ENCODE data around the gene SORBS2.
A peak's percentile ranks its signal among the peaks of the same experiment; 100 is the strongest.
"Not testable (repeated sequence)": the region's sequence is repeated elsewhere in the genome, so short reads cannot be mapped to it uniquely, and the experiment has no call there.

The SORBS2 gene

DNA sequence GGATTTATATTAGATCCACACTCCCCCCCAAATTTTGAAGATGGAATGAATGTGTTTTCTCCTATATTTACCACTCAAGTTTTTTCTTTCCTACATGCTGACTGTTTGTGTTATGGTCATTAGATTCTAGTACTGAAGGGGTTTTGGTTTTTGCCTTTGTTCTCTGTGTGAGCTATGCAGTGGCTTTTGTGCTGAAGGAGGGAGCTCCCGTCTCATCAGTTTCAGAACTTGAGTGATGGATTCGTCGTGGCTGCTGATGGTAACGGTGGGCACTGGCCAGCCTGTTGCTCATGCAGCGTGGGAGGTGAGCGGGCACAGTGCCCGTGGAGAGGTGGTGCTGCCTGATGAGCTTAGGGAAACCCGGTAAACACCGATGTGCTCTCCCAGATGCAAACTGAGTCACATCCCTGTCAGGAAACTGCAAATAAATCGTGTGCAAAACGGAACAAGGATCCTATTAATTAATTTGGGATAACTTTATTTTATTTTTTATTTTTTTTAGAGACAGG, 101.5 kb downstream of the SORBS2 start:
- DNase-seq (ENCODE audit: low read depth) = peak; percentile 78
- no peak overlapping the region for H3K4me3 ChIP-seq (ENCODE audit: control insufficient read depth, low read depth, low read length)
- TF ChIP-seq, protein P1, sequence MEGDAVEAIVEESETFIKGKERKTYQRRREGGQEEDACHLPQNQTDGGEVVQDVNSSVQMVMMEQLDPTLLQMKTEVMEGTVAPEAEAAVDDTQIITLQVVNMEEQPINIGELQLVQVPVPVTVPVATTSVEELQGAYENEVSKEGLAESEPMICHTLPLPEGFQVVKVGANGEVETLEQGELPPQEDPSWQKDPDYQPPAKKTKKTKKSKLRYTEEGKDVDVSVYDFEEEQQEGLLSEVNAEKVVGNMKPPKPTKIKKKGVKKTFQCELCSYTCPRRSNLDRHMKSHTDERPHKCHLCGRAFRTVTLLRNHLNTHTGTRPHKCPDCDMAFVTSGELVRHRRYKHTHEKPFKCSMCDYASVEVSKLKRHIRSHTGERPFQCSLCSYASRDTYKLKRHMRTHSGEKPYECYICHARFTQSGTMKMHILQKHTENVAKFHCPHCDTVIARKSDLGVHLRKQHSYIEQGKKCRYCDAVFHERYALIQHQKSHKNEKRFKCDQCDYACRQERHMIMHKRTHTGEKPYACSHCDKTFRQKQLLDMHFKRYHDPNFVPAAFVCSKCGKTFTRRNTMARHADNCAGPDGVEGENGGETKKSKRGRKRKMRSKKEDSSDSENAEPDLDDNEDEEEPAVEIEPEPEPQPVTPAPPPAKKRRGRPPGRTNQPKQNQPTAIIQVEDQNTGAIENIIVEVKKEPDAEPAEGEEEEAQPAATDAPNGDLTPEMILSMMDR (conservative IDR thresholded peaks at IDR 0.05; ENCODE audit: control insufficient read depth, insufficient read depth, low read depth, low read length) = no peak

DNA sequence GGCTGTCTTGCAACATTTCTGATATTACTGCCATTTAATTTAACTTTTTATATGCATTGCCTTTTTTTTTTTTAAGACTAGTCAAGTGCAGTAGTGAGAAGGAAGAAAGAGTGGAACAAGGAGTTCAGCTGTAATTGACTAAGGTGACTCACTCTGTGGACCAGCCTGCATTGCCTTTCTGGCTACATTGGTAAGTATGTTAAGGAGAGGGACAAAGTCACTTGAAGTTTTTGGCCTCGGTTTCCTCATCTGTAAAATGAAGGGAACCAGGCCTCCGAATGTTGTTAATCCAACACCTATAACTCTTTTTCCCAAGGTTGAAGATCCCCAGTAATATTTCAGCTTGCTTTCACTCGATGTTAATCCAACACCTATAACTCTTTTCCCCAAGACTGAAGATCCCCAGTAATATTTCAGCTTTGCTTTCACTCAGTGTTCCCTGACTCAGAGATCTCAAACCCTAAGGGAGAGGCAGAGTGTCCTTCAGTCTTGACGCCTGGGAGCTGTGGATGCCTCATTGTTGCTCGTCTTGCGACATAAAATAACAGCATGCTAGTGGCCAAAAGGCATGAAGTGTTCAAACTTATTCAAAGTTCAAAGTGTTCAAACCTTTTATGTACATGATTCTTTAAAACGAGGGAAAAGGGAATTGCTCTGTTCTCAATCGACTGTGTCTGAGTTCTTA, 102.0 kb downstream of the SORBS2 start:
- DNase-seq (ENCODE audit: low read depth) = peak; percentile 92
- TF ChIP-seq, protein P1 (conservative IDR thresholded peaks at IDR 0.05; ENCODE audit: control insufficient read depth, insufficient read depth, low read depth, low read length) = no peak
- no peak overlapping the region for H3K4me3 ChIP-seq (ENCODE audit: control insufficient read depth, low read depth, low read length)

DNA sequence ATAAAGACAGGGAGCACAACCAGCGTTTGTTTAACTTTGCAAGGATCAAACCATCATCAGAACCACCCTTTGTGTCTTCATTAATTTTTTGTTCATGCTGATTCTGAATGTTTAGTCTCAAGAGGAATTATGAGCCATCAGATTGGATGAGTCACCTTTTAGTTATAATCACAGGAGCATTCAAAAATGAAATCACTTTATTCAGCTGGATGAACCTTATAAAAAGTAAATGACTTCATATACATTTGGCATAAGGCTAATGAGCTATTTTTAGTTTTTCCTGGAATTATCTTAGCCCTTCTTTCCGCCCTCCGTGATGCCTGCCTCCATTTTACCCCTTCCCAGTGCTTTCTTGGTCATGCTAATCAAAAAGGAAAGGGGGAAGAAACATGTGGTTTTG, 103.6 kb downstream of the SORBS2 start:
- peak; percentile 91 for DNase-seq (ENCODE audit: low read depth)
- H3K4me3 ChIP-seq (ENCODE audit: control insufficient read depth, low read depth, low read length) = no peak overlapping the region
- TF ChIP-seq, protein P1 (conservative IDR thresholded peaks at IDR 0.05; ENCODE audit: control insufficient read depth, insufficient read depth, low read depth, low read length) = no peak

DNA sequence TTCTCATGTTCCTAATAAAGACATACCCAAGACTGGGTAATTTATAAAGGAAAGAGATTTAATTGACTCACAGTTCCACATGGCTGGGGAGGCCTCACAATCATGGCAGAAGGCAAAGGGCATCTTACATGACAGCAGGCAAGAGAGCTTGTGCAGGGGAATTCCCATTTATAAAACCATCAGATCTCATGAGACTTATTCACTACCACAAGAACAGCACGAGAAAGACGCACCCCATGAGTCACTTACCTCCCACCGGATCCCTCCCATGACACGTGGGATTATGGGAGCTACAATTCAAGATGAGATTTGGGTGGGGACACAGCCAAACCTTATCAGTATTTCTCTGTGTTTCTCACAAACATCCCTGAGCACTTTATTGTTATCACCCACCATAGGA, 104.4 kb downstream of the SORBS2 start:
- peak; percentile 89 for DNase-seq (ENCODE audit: low read depth)
- not testable (repeated sequence) for H3K4me3 ChIP-seq (ENCODE audit: control insufficient read depth, low read depth, low read length)

DNA sequence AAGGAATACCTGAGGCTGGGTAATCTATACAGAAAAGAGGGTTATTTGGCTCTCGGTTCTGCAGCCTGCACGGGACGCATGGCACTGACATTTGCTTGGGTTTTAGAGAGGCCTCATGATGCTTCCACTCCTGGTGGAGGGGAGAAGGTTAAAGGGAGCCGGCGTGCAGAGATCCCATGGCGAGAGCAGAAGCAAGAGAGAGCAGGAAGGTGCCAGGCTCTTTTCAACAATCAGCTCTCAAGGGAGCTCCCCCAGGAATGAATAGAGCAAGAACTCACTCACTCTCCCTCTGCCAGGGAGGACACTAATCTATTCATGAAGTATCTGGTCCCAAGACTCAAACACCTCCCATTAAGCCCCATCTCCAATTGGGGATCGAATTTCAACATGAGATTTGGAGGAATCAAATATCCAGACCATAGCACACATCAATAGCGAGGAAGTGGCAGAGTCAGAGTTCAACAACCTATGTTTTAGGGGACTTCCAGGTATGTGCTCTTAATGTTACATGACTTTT, 109.8 kb downstream of the SORBS2 start:
- TF ChIP-seq, protein P1 (conservative IDR thresholded peaks at IDR 0.05; ENCODE audit: control insufficient read depth, insufficient read depth, low read depth, low read length) = no peak
- H3K4me3 ChIP-seq (ENCODE audit: control insufficient read depth, low read depth, low read length) = no peak overlapping the region
- no peak for DNase-seq (ENCODE audit: low read depth)

DNA sequence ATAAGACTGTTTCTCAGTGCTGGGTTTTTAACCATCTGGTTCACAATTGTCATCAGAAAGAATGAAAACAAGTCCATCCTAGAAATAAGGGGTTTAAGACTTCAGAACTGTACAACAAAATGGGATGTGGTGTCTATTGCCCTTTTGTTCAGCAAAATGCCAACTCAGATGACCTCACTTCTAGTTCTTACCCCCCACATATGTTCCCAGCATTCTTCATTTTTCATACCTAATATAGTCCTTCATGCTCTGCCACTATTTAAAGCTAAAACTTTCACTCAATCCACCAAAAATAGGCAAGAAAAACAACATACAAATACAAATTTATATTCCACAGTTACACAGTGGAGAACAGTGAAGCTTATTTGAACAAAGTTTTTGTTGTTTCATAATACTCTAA, 111.4 kb downstream of the SORBS2 start:
- H3K4me3 ChIP-seq (ENCODE audit: control insufficient read depth, low read depth, low read length) = no peak overlapping the region
- DNase-seq (ENCODE audit: low read depth) = no peak
- TF ChIP-seq, protein P1 (conservative IDR thresholded peaks at IDR 0.05; ENCODE audit: control insufficient read depth, insufficient read depth, low read depth, low read length) = no peak

DNA sequence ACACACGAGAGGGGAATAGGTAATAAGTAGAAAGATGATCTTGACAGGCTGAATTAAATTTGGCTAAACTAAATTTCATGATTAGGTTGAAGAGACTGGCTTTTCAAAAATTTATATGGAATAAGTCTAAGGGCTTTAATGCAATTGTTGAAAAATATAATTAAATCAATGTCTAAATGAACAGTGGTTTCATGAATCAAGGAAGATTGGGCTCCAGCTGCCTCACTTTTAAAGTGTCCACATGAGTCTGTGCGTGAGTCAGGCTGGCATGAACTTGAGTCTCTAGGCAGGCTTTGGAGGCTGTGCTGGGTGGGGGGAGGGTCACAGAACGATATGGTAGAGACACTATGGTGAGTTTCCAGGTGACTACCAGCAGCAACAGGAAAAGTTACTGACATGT, 111.9 kb downstream of the SORBS2 start:
- no peak overlapping the region for H3K4me3 ChIP-seq (ENCODE audit: control insufficient read depth, low read depth, low read length)
- TF ChIP-seq, protein P1 (conservative IDR thresholded peaks at IDR 0.05; ENCODE audit: control insufficient read depth, insufficient read depth, low read depth, low read length) = no peak
- DNase-seq (ENCODE audit: low read depth) = peak; percentile 19

Data from fibroblast of mammary gland (primary cell).